PC-9 (cell line): Measurements from ENCODE around the gene RAB36. TPM values are rescaled to one million over a fixed set of nuclear protein-coding genes. Genes with fewer than 3 reads are reported as not detected.

Source experiments
- BruUV-seq: library from RNA; stranded (reverse); fragments of 400-500 nt; replicated peaks from 2 replicates; lab custom pipeline; 2021; lab: Mats Ljungman, UMichigan
- CTCF ChIA-PET: fragments of 300-600 bp; sonication (Branson Sonifier 250); formaldehyde crosslinking; loops from one replicate; lab custom pipeline; 2022; ENCODE audit warnings: antibody characterized with exemption; lab: Charles Lee
- POLR2A ChIA-PET: fragments of 300-600 bp; sonication (Branson Sonifier 250); formaldehyde crosslinking; loops from one replicate; lab custom pipeline; 2022; ENCODE audit warnings: antibody characterized with exemption; ENCODE audit not compliant: unreplicated experiment; lab: Charles Lee
- DNase-seq, 2 experiments: peaks; one replicate each; pipeline versions ENCODE4 v3.0.0 to v3.0.0-alpha.2; 2015 to 2022; ENCODE audit warnings: mixed read lengths in 1 of 2
- H2AFZ ChIP-seq: fragments of 200-600 bp; sonication (generic); 2 replicates; pipeline ENCODE4 v1.8.1; 2017; ENCODE audit warnings: antibody characterized with exemption
- H3F3A ChIP-seq: fragments of 200-600 bp; sonication (generic); 2 replicates; pipeline ENCODE4 v1.8.1; 2017; ENCODE audit warnings: antibody characterized with exemption, mild to moderate bottlenecking, low read depth; ENCODE audit not compliant: insufficient read depth
- H3K27ac ChIP-seq: fragments of 200-600 bp; sonication (generic); 2 replicates; pipeline ENCODE4 v1.6.1; 2016; ENCODE audit warnings: mixed run types
- H3K27me3 ChIP-seq: fragments of 200-600 bp; sonication (generic); 2 replicates; pipeline ENCODE4 v1.6.1; 2016; ENCODE audit warnings: low read depth, mixed run types; ENCODE audit not compliant: insufficient read depth
- H3K36me3 ChIP-seq: fragments of 200-600 bp; sonication (generic); 2 replicates; pipeline ENCODE4 v1.6.1; 2016; ENCODE audit warnings: low read depth, mixed run types
- H3K4me1 ChIP-seq: fragments of 200-600 bp; sonication (generic); replicated peaks from 2 replicates; pipeline ENCODE4 v1.6.1; 2016; ENCODE audit warnings: mixed run types; ENCODE audit not compliant: insufficient read depth
- H3K4me2 ChIP-seq: fragments of 200-600 bp; sonication (generic); 2 replicates; pipeline ENCODE4 v1.6.1; 2017; ENCODE audit warnings: mixed run types
- H3K4me3 ChIP-seq: fragments of 200-600 bp; sonication (generic); 2 replicates; pipeline ENCODE4 v1.6.1; 2016; ENCODE audit warnings: mixed run types
- H3K79me2 ChIP-seq: fragments of 200-600 bp; sonication (generic); 2 replicates; pipeline ENCODE4 v1.6.1; 2017; ENCODE audit warnings: low read depth, mixed run types
- H3K9me2 ChIP-seq: fragments of 200-600 bp; sonication (generic); 2 replicates; pipeline ENCODE4 v1.8.1; 2017; ENCODE audit warnings: mild to moderate bottlenecking; ENCODE audit not compliant: insufficient read depth
- H3K9me3 ChIP-seq: fragments of 200-600 bp; sonication (generic); 2 replicates; pipeline ENCODE4 v1.8.1; 2016; ENCODE audit warnings: low read depth; ENCODE audit not compliant: insufficient read depth
- H4K20me1 ChIP-seq: fragments of 200-600 bp; sonication (generic); 2 replicates; pipeline ENCODE4 v1.8.1; 2017; ENCODE audit not compliant: insufficient read depth
- EZH2 ChIP-seq: fragments of 200-600 bp; sonication (generic); IDR thresholded peaks from 2 replicates; pipeline ENCODE4 v1.8.0; 2017; ENCODE audit warnings: antibody characterized with exemption, low read depth
- intact Hi-C: fragments of 100-400 bp; cut with micrococcal nuclease; formaldehyde crosslinking; loops from one replicate; pipeline ENCODE4 v1.10.0; 2022; ENCODE audit not compliant: unreplicated experiment
- total RNA-seq: library from RNA; stranded (reverse); gene quantifications from 2 replicates; pipeline ENCODE4 v1.2.3, GENCODE V29; 2021
- TF ChIP-seq, protein P1 (sequence below): fragments of 200-600 bp; sonication (generic); conservative IDR thresholded peaks from 2 replicates; pipeline ENCODE4 v1.6.1; 2017; ENCODE audit warnings: mixed run types, antibody characterized with exemption, mild to moderate bottlenecking, moderate library complexity

RAB36 gene
- total RNA-seq, 1 experiment from 2014 or later, result 6.8 TPM

- POLR2A ChIA-PET, result no interaction called here
- Histone ChIP-seq H3K4me2 (no peak overlapping the region), H3K4me1 (no peaks in the 10 kb centered on the region), H3K36me3 (no peaks in the 10 kb centered on the region), H3K4me3 (no peak overlapping the region), H3K79me2 (no peaks in the 10 kb centered on the region), H4K20me1 (no peaks in the 10 kb centered on the region), H3K9me2 (no peaks in the 10 kb centered on the region), H3K27ac (no peak overlapping the region), H2AFZ (no peak overlapping the region), H3F3A (no peaks in the 10 kb centered on the region), H3K9me3 (no peaks in the 10 kb centered on the region), H3K27me3 (peaks cover 30% of the 10 kb centered on the region)
- no peak for TF ChIP-seq EZH2
- TF ChIP-seq, protein P1, sequence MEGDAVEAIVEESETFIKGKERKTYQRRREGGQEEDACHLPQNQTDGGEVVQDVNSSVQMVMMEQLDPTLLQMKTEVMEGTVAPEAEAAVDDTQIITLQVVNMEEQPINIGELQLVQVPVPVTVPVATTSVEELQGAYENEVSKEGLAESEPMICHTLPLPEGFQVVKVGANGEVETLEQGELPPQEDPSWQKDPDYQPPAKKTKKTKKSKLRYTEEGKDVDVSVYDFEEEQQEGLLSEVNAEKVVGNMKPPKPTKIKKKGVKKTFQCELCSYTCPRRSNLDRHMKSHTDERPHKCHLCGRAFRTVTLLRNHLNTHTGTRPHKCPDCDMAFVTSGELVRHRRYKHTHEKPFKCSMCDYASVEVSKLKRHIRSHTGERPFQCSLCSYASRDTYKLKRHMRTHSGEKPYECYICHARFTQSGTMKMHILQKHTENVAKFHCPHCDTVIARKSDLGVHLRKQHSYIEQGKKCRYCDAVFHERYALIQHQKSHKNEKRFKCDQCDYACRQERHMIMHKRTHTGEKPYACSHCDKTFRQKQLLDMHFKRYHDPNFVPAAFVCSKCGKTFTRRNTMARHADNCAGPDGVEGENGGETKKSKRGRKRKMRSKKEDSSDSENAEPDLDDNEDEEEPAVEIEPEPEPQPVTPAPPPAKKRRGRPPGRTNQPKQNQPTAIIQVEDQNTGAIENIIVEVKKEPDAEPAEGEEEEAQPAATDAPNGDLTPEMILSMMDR, result no peak
- CTCF ChIA-PET, result no interaction called here
- BruUV-seq, result no TSS peak
- intact Hi-C loops, result loop anchor here (5.0 to 10.0 kb wide), 2 partner anchors 261 to 542 kb away; no protein-coding TSS in a partner anchor
- no peak for DNase-seq
Measured at GRCh38 chr22:23126165-23127054, 18.9 kb upstream of the RAB36 start.

GRCh38 chr22:23127055-23127756, 18.1 kb upstream of the RAB36 start:
- Histone ChIP-seq H3K9me2 (no peaks in the 10 kb centered on the region), H3K4me2 (no peak overlapping the region), H3K27me3 (peaks cover 34% of the 10 kb centered on the region), H4K20me1 (no peaks in the 10 kb centered on the region), H3K9me3 (no peaks in the 10 kb centered on the region), H3K4me1 (no peaks in the 10 kb centered on the region), H3K36me3 (no peaks in the 10 kb centered on the region), H3K27ac (no peak overlapping the region), H3K4me3 (no peak overlapping the region), H2AFZ (no peak overlapping the region), H3F3A (no peaks in the 10 kb centered on the region), H3K79me2 (no peaks in the 10 kb centered on the region)
- no TSS peak for BruUV-seq
- intact Hi-C loops, result loop anchor here (5.0 to 10.0 kb wide), 2 partner anchors 260 to 542 kb away; no protein-coding TSS in a partner anchor
- CTCF ChIA-PET, result no interaction called here
- POLR2A ChIA-PET, result no interaction called here
- DNase-seq, result no peak
- TF ChIP-seq EZH2, result no peak
- TF ChIP-seq, protein P1, result no peak

- Histone ChIP-seq H4K20me1 (no peaks in the 10 kb centered on the region), H3K27ac (no peak overlapping the region), H3K27me3 (peaks cover 33% of the 10 kb centered on the region), H3F3A (no peaks in the 10 kb centered on the region), H3K9me2 (no peaks in the 10 kb centered on the region), H3K36me3 (no peaks in the 10 kb centered on the region), H3K4me2 (no peak overlapping the region), H3K4me3 (no peak overlapping the region), H2AFZ (no peak overlapping the region), H3K4me1 (no peaks in the 10 kb centered on the region), H3K79me2 (no peaks in the 10 kb centered on the region), H3K9me3 (no peaks in the 10 kb centered on the region)
- TF ChIP-seq, protein P1, result no peak
- TF ChIP-seq EZH2, result no peak
- no TSS peak for BruUV-seq
- ChIA-PET POLR2A (no interaction called here), CTCF (no interaction called here)
- intact Hi-C loops, result loop anchor here (1.0 to 10.0 kb wide), 3 partner anchors 168 to 543 kb away; no protein-coding TSS in a partner anchor
- no peak for DNase-seq
Measured at GRCh38 chr22:23127788-23128187, 17.5 kb upstream of the RAB36 start.
